ENCODE results near the gene MAMDC4. TPM values are rescaled to one million over a fixed set of nuclear protein-coding genes. Genes with fewer than 3 reads are reported as not detected.
A peak's percentile ranks its signal among the peaks of the same experiment; 100 is the strongest.
"Not testable (repeated sequence)": the region's sequence is repeated elsewhere in the genome, so short reads cannot be mapped to it uniquely, and the experiment has no call there.

MAMDC4 gene
- total RNA-seq, 2 donors from 2014 or later, result 1.5 to 2.4 TPM

GRCh38 chr9:136868644-136869043, 16.5 kb downstream of the MAMDC4 start:
- no peak for DNase-seq (ENCODE audit: low spot score)
- intact Hi-C loops (cut with DNase I), result no loop called here

- DNase-seq (ENCODE audit: low spot score); intact Hi-C loops (cut with DNase I): not testable (repeated sequence)
Measured at GRCh38 chr9:136869611-136870010, 17.5 kb downstream of the MAMDC4 start.

GRCh38 chr9:136875155-136875554, 23.0 kb downstream of the MAMDC4 start:
- intact Hi-C loops (cut with DNase I), result no loop called here
- no peak for DNase-seq (ENCODE audit: low spot score)

- no peak for DNase-seq (ENCODE audit: low spot score)
- intact Hi-C loops (cut with DNase I), result no loop called here
Measured at GRCh38 chr9:136876476-136876875, 24.3 kb downstream of the MAMDC4 start.

- intact Hi-C loops (cut with DNase I), result no loop called here
- DNase-seq (ENCODE audit: low spot score), result no peak
Measured at GRCh38 chr9:136880651-136881050, 28.5 kb downstream of the MAMDC4 start.

GRCh38 chr9:136881691-136882108, 29.6 kb downstream of the MAMDC4 start:
- intact Hi-C loops (cut with DNase I), result no loop called here
- DNase-seq (ENCODE audit: low spot score), result no peak

GRCh38 chr9:136882109-136882946, 30.2 kb downstream of the MAMDC4 start:
- peak; percentile 90 for DNase-seq (ENCODE audit: low spot score)
- intact Hi-C loops (cut with DNase I), result no loop called here

- intact Hi-C loops (cut with DNase I); DNase-seq (ENCODE audit: low spot score): not testable (repeated sequence)
Measured at GRCh38 chr9:136882947-136883283, 30.8 kb downstream of the MAMDC4 start.

- intact Hi-C loops (cut with DNase I); DNase-seq (ENCODE audit: low spot score): not testable (repeated sequence)
Measured at GRCh38 chr9:136883670-136884069, 31.5 kb downstream of the MAMDC4 start.

GRCh38 chr9:136885950-136886578, 33.9 kb downstream of the MAMDC4 start, which contains the start of gene TRAF2:
Gene TRAF2 (plus strand): TSS chr9:136886516. CDS start chr9:136898741, 12,225 bp downstream.
- DNase-seq (ENCODE audit: low spot score), result peak; percentile 99
- intact Hi-C loops (cut with DNase I), result loop anchor here in 1 of 2 donors (5.0 kb wide), 1 partner anchor 56 kb away; the partner anchor contains the start of gene FBXW5

GRCh38 chr9:136886610-136887597, 34.8 kb downstream of the MAMDC4 start:
- no peak for DNase-seq (ENCODE audit: low spot score)
- intact Hi-C loops (cut with DNase I), result loop anchor here in 1 of 2 donors (5.0 kb wide), 1 partner anchor 55 kb away; the partner anchor contains the start of gene FBXW5

- intact Hi-C loops (cut with DNase I), result loop anchor here in 1 of 2 donors (5.0 kb wide), 1 partner anchor 54 kb away; the partner anchor contains the start of gene FBXW5
- DNase-seq (ENCODE audit: low spot score), result no peak
Measured at GRCh38 chr9:136888454-136888853, 36.3 kb downstream of the MAMDC4 start.

- intact Hi-C loops (cut with DNase I), result loop anchor here in 1 of 2 donors (5.0 kb wide), 1 partner anchor 52 kb away; the partner anchor contains the start of gene FBXW5
- no peak for DNase-seq (ENCODE audit: low spot score)
Measured at GRCh38 chr9:136889858-136890257, 37.7 kb downstream of the MAMDC4 start.

GRCh38 chr9:136890661-136891060, 38.5 kb downstream of the MAMDC4 start:
- intact Hi-C loops (cut with DNase I), result no loop called here
- DNase-seq (ENCODE audit: low spot score), result no peak

GRCh38 chr9:136896027-136896426, 43.9 kb downstream of the MAMDC4 start:
- no peak for DNase-seq (ENCODE audit: low spot score)
- intact Hi-C loops (cut with DNase I), result no loop called here

GRCh38 chr9:136898483-136899100, 46.4 kb downstream of the MAMDC4 start:
- no peak for DNase-seq (ENCODE audit: low spot score)

GRCh38 chr9:136899196-136899595, 47.0 kb downstream of the MAMDC4 start:
- no peak for DNase-seq (ENCODE audit: low spot score)
- intact Hi-C loops (cut with DNase I), result no loop called here

More at GRCh38 chr9:136898483-136899100, 46.4 kb downstream of the MAMDC4 start:
- intact Hi-C loops (cut with DNase I), result no loop called here

- DNase-seq (ENCODE audit: low spot score), result no peak
- intact Hi-C loops (cut with DNase I), result no loop called here
Measured at GRCh38 chr9:136900556-136900955, 48.4 kb downstream of the MAMDC4 start.
